ENCODE data around the gene TRPM3. TPM values are rescaled to one million over a fixed set of nuclear protein-coding genes. Genes with fewer than 3 reads are reported as not detected.

TRPM3 gene
- total RNA-seq, 1 donor from 2014 or later: 0.25 TPM

DNA sequence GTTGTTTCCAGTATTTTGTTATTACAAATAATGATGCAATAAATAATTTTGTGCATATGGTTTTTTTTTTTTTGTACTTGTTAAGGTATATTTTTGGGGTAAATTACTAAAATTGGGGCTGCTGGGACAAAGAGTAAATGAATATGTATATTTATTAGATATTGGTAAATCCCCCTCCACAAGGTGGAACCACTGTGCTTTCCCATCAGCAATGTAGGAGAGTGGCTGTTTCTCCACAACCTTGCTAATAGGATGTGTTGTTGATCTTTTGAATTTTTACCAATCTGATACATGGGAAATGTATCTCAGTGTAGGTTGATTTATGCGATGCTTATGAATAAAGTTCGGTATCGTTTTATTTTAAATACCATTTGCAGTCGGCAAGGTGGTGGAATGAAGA, 118.1 kb downstream of the TRPM3 start:
- no peak overlapping the region for H3K4me3 ChIP-seq
- H3K9me3 ChIP-seq: peaks cover 9% of the 10 kb centered on the region
- intact Hi-C loops (cut with DNase I): no loop called here
- H3K4me1 ChIP-seq: no peaks in the 10 kb centered on the region
- TF ChIP-seq POLR2AphosphoS5 (IDR thresholded peaks at IDR 0.05; ENCODE audit: insufficient read depth in 1 of 2, low read depth in 1 of 2) (no peak), POLR2A (IDR thresholded peaks at IDR 0.05) (no peak), CTCF (IDR thresholded peaks at IDR 0.05) (no peak)
- no peaks in the 10 kb centered on the region for H3K36me3 ChIP-seq
- H3K27ac ChIP-seq: no peak overlapping the region
- no peaks in the 10 kb centered on the region for H3K27me3 ChIP-seq
- DNase-seq (ENCODE audit: extremely low spot score in 2 of 2): no peak

- Histone ChIP-seq H3K27me3 (no peaks in the 10 kb centered on the region), H3K27ac (no peak overlapping the region), H3K36me3 (no peaks in the 10 kb centered on the region), H3K4me1 (no peaks in the 10 kb centered on the region), H3K4me3 (no peak overlapping the region), H3K9me3 (peaks cover 9% of the 10 kb centered on the region)
- intact Hi-C loops (cut with DNase I): no loop called here
- DNase-seq (ENCODE audit: extremely low spot score in 2 of 2): no peak
- no peak for TF ChIP-seq POLR2A (IDR thresholded peaks at IDR 0.05)
- TF ChIP-seq CTCF (IDR thresholded peaks at IDR 0.05): peak in 1 of 3 experiments; percentile 44
These were observed 119.5 kb downstream of the TRPM3 start for GRCh38 chr9:71001780-71002386.

DNA sequence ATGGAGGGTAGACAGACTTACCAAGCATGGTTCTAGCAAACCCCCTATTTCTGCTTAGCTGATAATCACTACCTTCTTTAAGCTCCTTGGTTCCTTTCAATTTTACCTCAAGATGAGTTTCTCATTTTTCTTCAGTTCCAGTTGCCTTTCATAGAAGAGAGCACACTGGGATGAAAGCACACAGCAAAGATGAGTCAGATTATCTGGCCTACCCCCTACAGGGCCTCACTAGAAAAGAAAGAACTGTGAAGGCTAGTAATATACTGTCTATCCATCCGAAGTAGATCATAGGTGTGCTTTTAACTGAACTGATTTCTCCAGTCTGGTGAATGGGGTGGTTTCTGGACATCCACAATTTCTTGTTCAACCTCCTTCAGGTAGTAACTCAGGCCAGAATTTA, 122.5 kb downstream of the TRPM3 start:
- TF ChIP-seq CTCF (IDR thresholded peaks at IDR 0.05): no peak
- no peak for TF ChIP-seq POLR2AphosphoS5 (IDR thresholded peaks at IDR 0.05; ENCODE audit: insufficient read depth in 1 of 2, low read depth in 1 of 2)
- no peak for TF ChIP-seq POLR2A (IDR thresholded peaks at IDR 0.05)
- H3K27me3 ChIP-seq: no peaks in the 10 kb centered on the region
- no peaks in the 10 kb centered on the region for H3K36me3 ChIP-seq
- no peak overlapping the region for H3K27ac ChIP-seq
- intact Hi-C loops (cut with DNase I): no loop called here
- H3K4me1 ChIP-seq: no peaks in the 10 kb centered on the region
- H3K4me3 ChIP-seq: no peak overlapping the region
- no peak for DNase-seq (ENCODE audit: extremely low spot score in 2 of 2)
- H3K9me3 ChIP-seq: no peaks in the 10 kb centered on the region

DNA sequence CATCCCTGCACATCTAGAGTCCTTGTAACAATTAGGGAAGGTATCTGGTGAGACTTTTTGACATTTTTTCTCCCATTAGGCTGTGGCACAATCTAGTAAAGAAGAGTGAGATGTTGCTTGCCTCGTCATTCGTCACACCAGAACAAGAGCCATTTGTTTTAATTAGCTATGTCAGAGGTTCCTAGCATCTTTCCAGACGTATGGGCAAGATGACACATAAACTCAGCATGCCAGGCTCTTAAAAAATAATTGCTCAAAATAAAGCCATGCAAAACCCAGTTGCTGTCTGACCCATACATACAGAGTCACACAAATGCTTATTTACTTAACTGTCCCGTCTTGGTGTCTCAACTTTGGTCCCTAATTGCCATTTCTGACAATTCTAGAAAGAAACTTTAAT, 125.9 kb downstream of the TRPM3 start:
- no peaks in the 10 kb centered on the region for H3K27me3 ChIP-seq
- intact Hi-C loops (cut with DNase I): no loop called here
- no peak overlapping the region for H3K27ac ChIP-seq
- no peak for DNase-seq (ENCODE audit: extremely low spot score in 2 of 2)
- H3K9me3 ChIP-seq: no peaks in the 10 kb centered on the region
- H3K36me3 ChIP-seq: no peaks in the 10 kb centered on the region
- TF ChIP-seq CTCF (IDR thresholded peaks at IDR 0.05) (no peak), POLR2A (IDR thresholded peaks at IDR 0.05) (no peak), POLR2AphosphoS5 (IDR thresholded peaks at IDR 0.05; ENCODE audit: insufficient read depth in 1 of 2, low read depth in 1 of 2) (no peak)
- H3K4me3 ChIP-seq: no peak overlapping the region
- H3K4me1 ChIP-seq: no peaks in the 10 kb centered on the region

GRCh38 chr9:70994582-70994981, 126.8 kb downstream of the TRPM3 start:
- Histone ChIP-seq H3K4me3 (no peak overlapping the region), H3K4me1 (no peaks in the 10 kb centered on the region), H3K9me3 (no peaks in the 10 kb centered on the region), H3K36me3 (no peaks in the 10 kb centered on the region), H3K27ac (no peak overlapping the region), H3K27me3 (no peaks in the 10 kb centered on the region)
- intact Hi-C loops (cut with DNase I): no loop called here
- DNase-seq (ENCODE audit: extremely low spot score in 2 of 2): no peak
- TF ChIP-seq CTCF (IDR thresholded peaks at IDR 0.05): no peak
- TF ChIP-seq POLR2A (IDR thresholded peaks at IDR 0.05): no peak
- TF ChIP-seq POLR2AphosphoS5 (IDR thresholded peaks at IDR 0.05; ENCODE audit: insufficient read depth in 1 of 2, low read depth in 1 of 2): no peak

Measured in vagina (tissue), 2 donors.